ENCODE measurements around the gene PIPOX. TPM values are rescaled to one million over a fixed set of nuclear protein-coding genes. Genes with fewer than 3 reads are reported as not detected.

Gene PIPOX
- total RNA-seq, result 10 to 100 TPM in 1 of 4 donors, 1 to 10 TPM in 2, under 1 TPM in 1; 0.52 to 11.2 (median 6.7) TPM

- ATAC-seq, result peak; percentile 25
- Histone ChIP-seq H3K4me1 (peaks cover 0 to 3% (median 0%) of the 10 kb centered on the region in 3 donors), H3K27ac (peak within 1 kb of the TSS in 2 of 4 donors; percentile 11 to 45), H3K27me3 (no peaks in the 10 kb centered on the region), H3K36me3 (no peaks in the 10 kb centered on the region), H3K4me3 (no peak within 1 kb of the TSS), H3K9me3 (no peaks in the 10 kb centered on the region)
- whole genome bisulfite sequencing, 2 donors (ENCODE audit: low coverage in 1 of 2), result 40% methylated on average over 8 of the region's 13 CpGs; no CpG with 5 or more reads in 1 of the 2 donors
- no peak for TF ChIP-seq EP300 (IDR thresholded peaks at IDR 0.05)
- no peak for TF ChIP-seq POLR2AphosphoS5 (IDR thresholded peaks at IDR 0.05)
- TF ChIP-seq CTCF (IDR thresholded peaks at IDR 0.05), result no peak
Measured at GRCh38 chr17:29042679-29043538, at the start of gene PIPOX. TSS of gene PIPOX (plus strand) at chr17:29043141. CDS start at chr17:29043226, 85 bp downstream.

DNA sequence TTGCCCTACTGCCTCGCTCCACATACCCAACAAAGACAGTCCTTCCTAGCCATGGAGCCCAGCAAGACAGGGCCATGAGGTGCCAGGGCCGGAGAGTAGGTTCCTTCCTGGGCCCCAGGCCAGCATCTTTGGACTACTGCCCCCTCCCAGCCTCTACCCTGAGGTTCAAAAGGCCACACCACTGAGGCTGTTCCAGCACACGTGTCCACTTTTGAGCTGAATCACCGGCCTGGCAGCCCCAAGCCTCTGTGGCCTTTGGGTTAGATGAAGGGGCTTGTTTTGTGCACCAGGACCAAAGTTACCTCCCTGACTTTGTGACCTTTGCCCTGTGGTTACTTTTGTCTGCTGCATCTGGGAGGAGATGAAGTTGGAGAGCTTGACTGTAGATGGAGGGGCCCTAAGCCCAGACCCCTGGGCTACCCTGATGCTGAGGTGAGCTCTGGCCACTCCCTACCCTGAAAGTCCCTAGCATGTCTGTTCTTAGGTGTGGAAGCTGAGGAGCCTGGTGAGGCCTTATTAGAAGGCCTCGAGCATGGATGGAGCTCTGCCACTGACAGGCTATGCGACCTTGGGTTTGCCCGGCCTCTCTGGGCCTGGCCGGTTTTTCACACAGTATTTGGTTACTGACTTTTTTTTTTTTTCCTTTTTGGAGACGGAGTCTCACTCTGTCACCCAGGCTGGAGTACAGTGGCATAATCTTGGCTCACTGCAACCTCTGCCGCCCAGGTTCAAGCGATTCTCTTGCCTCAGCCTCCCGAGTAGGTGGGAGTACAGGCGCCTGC is 49.1 kb upstream of the PIPOX start:
- no peaks in the 10 kb centered on the region for H3K9me3 ChIP-seq
- H3K27me3 ChIP-seq, result peaks cover 49% of the 10 kb centered on the region

DNA sequence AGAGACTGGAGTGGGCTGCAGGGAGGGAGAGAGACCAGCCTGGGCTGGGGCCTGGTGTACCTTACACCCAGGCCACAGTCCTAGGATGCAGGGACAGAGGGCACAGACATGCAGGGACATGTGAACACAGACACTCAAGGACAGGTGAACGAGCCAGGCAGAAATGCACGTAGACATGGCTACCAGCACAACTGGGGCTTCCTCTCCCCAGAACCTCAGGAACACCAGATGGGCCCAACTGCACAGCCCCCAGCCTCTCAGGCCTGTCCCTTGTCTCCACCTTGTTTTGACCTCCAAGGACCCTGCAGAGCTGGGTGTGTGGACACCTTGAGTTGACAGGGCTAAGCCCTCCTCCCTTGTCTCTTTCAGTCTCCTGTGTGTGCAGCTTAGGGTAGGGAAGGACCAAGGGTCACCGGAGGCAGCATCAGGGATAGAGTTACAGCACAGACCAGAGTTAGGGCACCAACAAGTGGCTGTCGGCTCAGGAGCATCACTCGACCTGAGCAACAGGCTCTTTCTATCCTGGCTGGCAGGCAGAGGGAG is 46.3 kb upstream of the PIPOX start:
- TF ChIP-seq POLR2AphosphoS5 (IDR thresholded peaks at IDR 0.05) (no peak), EP300 (IDR thresholded peaks at IDR 0.05) (no peak), CTCF (IDR thresholded peaks at IDR 0.05) (no peak), POLR2A (IDR thresholded peaks at IDR 0.05) (no peak)
- Histone ChIP-seq H3K4me1 (no peaks in the 10 kb centered on the region), H3K9me3 (no peaks in the 10 kb centered on the region), H3K4me3 (no peak overlapping the region), H3K36me3 (no peaks in the 10 kb centered on the region), H3K27ac (no peak overlapping the region), H3K27me3 (peaks cover 36% of the 10 kb centered on the region)
- ATAC-seq, result no peak
- 61% methylated on average over 2 of the region's 5 CpGs; no CpG with 5 or more reads in 1 of the 2 donors for WGBS, 2 donors (ENCODE audit: low coverage in 1 of 2)

More for the DNA sequence above, 49.1 kb upstream of the PIPOX start:
- no peaks in the 10 kb centered on the region for H3K4me1 ChIP-seq
- H3K36me3 ChIP-seq, result no peaks in the 10 kb centered on the region
- TF ChIP-seq CTCF (IDR thresholded peaks at IDR 0.05) (no peak), POLR2AphosphoS5 (IDR thresholded peaks at IDR 0.05) (no peak), POLR2A (IDR thresholded peaks at IDR 0.05) (no peak), EP300 (IDR thresholded peaks at IDR 0.05) (no peak)
- no peak for ATAC-seq
- no peak overlapping the region for H3K27ac ChIP-seq
- no peak overlapping the region for H3K4me3 ChIP-seq
- 86 to 90% methylated on average over 2 to 8 of the region's 13 CpGs for WGBS, 2 donors (ENCODE audit: low coverage in 1 of 2)

- peaks cover 41% of the 10 kb centered on the region for H3K27me3 ChIP-seq
- no CpG with 5 or more reads among the region's 1 CpG for WGBS, 2 donors (ENCODE audit: low coverage in 1 of 2)
- H3K4me1 ChIP-seq, result no peaks in the 10 kb centered on the region
- no peak for TF ChIP-seq EP300 (IDR thresholded peaks at IDR 0.05)
- no peak for TF ChIP-seq POLR2AphosphoS5 (IDR thresholded peaks at IDR 0.05)
- no peak for TF ChIP-seq CTCF (IDR thresholded peaks at IDR 0.05)
- TF ChIP-seq POLR2A (IDR thresholded peaks at IDR 0.05), result no peak
- no peak overlapping the region for H3K4me3 ChIP-seq
- H3K36me3 ChIP-seq, result no peaks in the 10 kb centered on the region
- no peaks in the 10 kb centered on the region for H3K9me3 ChIP-seq
- ATAC-seq, result no peak
- H3K27ac ChIP-seq, result no peak overlapping the region
Measured at GRCh38 chr17:28997806-28998205, 45.1 kb upstream of the PIPOX start.

Data from gastroesophageal sphincter (tissue), 4 donors.